ENCODE measurements around the gene FRMD6.

FRMD6 gene

GRCh38 chr14:51616256-51616655 is 35.5 kb upstream of the FRMD6 start:
- TF ChIP-seq, protein P1, sequence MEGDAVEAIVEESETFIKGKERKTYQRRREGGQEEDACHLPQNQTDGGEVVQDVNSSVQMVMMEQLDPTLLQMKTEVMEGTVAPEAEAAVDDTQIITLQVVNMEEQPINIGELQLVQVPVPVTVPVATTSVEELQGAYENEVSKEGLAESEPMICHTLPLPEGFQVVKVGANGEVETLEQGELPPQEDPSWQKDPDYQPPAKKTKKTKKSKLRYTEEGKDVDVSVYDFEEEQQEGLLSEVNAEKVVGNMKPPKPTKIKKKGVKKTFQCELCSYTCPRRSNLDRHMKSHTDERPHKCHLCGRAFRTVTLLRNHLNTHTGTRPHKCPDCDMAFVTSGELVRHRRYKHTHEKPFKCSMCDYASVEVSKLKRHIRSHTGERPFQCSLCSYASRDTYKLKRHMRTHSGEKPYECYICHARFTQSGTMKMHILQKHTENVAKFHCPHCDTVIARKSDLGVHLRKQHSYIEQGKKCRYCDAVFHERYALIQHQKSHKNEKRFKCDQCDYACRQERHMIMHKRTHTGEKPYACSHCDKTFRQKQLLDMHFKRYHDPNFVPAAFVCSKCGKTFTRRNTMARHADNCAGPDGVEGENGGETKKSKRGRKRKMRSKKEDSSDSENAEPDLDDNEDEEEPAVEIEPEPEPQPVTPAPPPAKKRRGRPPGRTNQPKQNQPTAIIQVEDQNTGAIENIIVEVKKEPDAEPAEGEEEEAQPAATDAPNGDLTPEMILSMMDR (IDR thresholded peaks at IDR 0.05; ENCODE audit: low read depth, low read length): no peak
- Histone ChIP-seq H3K27me3 (no peaks in the 10 kb centered on the region), H3K4me1 (no peaks in the 10 kb centered on the region; the same call in 1 of the 2 replicates), H3K9me3 (no peaks in the 10 kb centered on the region), H3K4me3 (ENCODE audit: low read depth, low read length) (no peak overlapping the region), H3K36me3 (no peaks in the 10 kb centered on the region)
- no peak for DNase-seq

- TF ChIP-seq, protein P1 (IDR thresholded peaks at IDR 0.05; ENCODE audit: low read depth, low read length): no peak
- DNase-seq: no peak
- H3K4me3 ChIP-seq (ENCODE audit: low read depth, low read length): no peak overlapping the region
Observed at GRCh38 chr14:51616724-51617409, 34.8 kb upstream of the FRMD6 start.

GRCh38 chr14:51619561-51619960 is 32.1 kb upstream of the FRMD6 start:
- H3K9me3 ChIP-seq: no peaks in the 10 kb centered on the region
- no peaks in the 10 kb centered on the region for H3K36me3 ChIP-seq
- H3K4me1 ChIP-seq: no peaks in the 10 kb centered on the region; the same call in 1 of the 2 replicates
- no peak overlapping the region for H3K4me3 ChIP-seq (ENCODE audit: low read depth, low read length)
- TF ChIP-seq, protein P1 (IDR thresholded peaks at IDR 0.05; ENCODE audit: low read depth, low read length): no peak
- H3K27me3 ChIP-seq: no peaks in the 10 kb centered on the region
- no peak for DNase-seq

More at GRCh38 chr14:51616724-51617409, 34.8 kb upstream of the FRMD6 start:
- Histone ChIP-seq H3K36me3 (no peaks in the 10 kb centered on the region), H3K27me3 (no peaks in the 10 kb centered on the region), H3K4me1 (no peaks in the 10 kb centered on the region; the same call in 1 of the 2 replicates), H3K9me3 (no peaks in the 10 kb centered on the region)

DNA sequence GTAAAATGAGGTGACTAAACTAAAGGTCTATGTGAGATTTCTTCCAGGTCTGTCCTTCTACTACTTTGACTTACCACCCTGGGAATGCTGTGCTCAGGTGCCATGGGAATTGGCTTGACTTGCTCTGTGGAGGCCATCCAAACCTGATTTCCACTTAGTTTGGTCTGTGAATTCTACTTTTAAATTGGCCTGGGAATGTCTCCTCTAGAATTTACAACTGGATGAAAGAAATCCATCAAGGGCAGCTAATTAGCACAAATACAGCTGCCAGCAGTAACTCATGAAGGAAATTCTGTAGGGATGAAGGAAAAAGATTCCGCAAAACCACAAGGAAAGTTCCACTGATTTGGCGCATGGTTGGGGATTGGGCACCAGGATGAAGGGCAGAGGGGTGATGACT is 31.7 kb upstream of the FRMD6 start:
- H3K27me3 ChIP-seq: no peaks in the 10 kb centered on the region
- no peaks in the 10 kb centered on the region for H3K4me1 ChIP-seq
- no peak for DNase-seq
- no peaks in the 10 kb centered on the region for H3K36me3 ChIP-seq
- TF ChIP-seq, protein P1 (IDR thresholded peaks at IDR 0.05; ENCODE audit: low read depth, low read length): no peak
- no peaks in the 10 kb centered on the region for H3K9me3 ChIP-seq
- no peak overlapping the region for H3K4me3 ChIP-seq (ENCODE audit: low read depth, low read length)

GRCh38 chr14:51621654-51622053 is 30.1 kb upstream of the FRMD6 start:
- H3K27me3 ChIP-seq: no peaks in the 10 kb centered on the region
- H3K4me3 ChIP-seq (ENCODE audit: low read depth, low read length): no peak overlapping the region
- no peaks in the 10 kb centered on the region for H3K4me1 ChIP-seq
- no peaks in the 10 kb centered on the region for H3K9me3 ChIP-seq
- H3K36me3 ChIP-seq: no peaks in the 10 kb centered on the region
- TF ChIP-seq, protein P1 (IDR thresholded peaks at IDR 0.05; ENCODE audit: low read depth, low read length): no peak
- no peak for DNase-seq

DNA sequence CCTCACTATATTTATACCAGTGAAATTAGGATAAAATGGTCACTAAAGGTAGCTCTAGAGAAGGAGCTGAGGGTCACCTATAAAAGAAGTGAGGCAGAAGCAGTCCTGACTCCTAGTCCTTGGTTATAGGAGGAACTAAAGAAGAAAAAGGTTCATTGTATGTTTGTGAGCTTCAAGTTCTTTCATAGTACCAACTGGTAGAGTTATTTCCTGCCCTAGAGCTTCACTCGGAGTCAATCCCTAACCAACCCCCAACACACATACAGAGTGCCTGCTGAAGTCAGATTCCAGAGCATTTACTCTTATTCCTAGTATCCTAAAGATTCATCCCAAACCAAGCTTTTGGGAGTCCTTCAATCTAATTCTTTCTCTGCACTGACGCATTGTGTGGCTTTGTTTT is 29.3 kb upstream of the FRMD6 start:
- H3K4me3 ChIP-seq (ENCODE audit: low read depth, low read length): no peak overlapping the region
- H3K36me3 ChIP-seq: no peaks in the 10 kb centered on the region
- peaks cover 5% of the 10 kb centered on the region; the same call in 1 of the 2 replicates for H3K4me1 ChIP-seq
- TF ChIP-seq, protein P1 (IDR thresholded peaks at IDR 0.05; ENCODE audit: low read depth, low read length): no peak
- DNase-seq: no peak
- no peaks in the 10 kb centered on the region for H3K9me3 ChIP-seq
- no peaks in the 10 kb centered on the region for H3K27me3 ChIP-seq

Measured in BE2C (cell line).